K562 (cell line): ENCODE measurements around the gene PSAP. TPM values are rescaled to one million over a fixed set of nuclear protein-coding genes. Genes with fewer than 3 reads are reported as not detected.

Experiments used
- BCL6 ChIP-seq: fragments of 250-450 bp; sonication (Bioruptor Pico); IDR thresholded peaks from 2 replicates; pipeline ENCODE4 v1.4.0; 2020
- CBX3 ChIP-seq, 2 experiments: IDR thresholded peaks; 1 replicate in 1 of 2; 2 replicates in 1 of 2; pipeline ENCODE4 v1.6.1; 2012; ENCODE audit warnings: inconsistent platforms in 2 of 2, low read length in 2 of 2, borderline replicate concordance in 1 of 2, control low read depth in 1 of 2
- CXXC5 ChIP-seq: fragments of 250-450 bp; sonication (Bioruptor Pico); IDR thresholded peaks from 2 replicates; pipeline ENCODE4 v1.8.0; 2022; ENCODE audit warnings: inconsistent platforms, mild to moderate bottlenecking, moderate library complexity
- DPF2 ChIP-seq: fragments of 450-650 bp; IDR thresholded peaks from 2 replicates; pipeline ENCODE4 v1.6.1; 2016
- ELF4 ChIP-seq: fragments of 450-650 bp; formaldehyde crosslinking; IDR thresholded peaks from 2 replicates; pipeline ENCODE4 v1.4.0; 2022; ENCODE audit warnings: missing genetic modification characterization
- HNRNPL ChIP-seq: fragments of 200-400 bp; formaldehyde crosslinking; IDR thresholded peaks from 2 replicates; pipeline ENCODE4 v1.6.1; 2017; ENCODE audit warnings: low read depth, mild to moderate bottlenecking, low read length
- MTF1 ChIP-seq: fragments of 250-450 bp; sonication (Bioruptor Pico); IDR thresholded peaks from 2 replicates; pipeline ENCODE4 v1.9.0; 2021; ENCODE audit warnings: moderate library complexity, mild to moderate bottlenecking, inconsistent platforms, borderline replicate concordance
- NR2C1 ChIP-seq, 2 experiments: fragments of 450-650 bp; IDR thresholded peaks; 2 replicates each; pipeline ENCODE4 v1.6.1; 2017; ENCODE audit warnings: mild to moderate bottlenecking in 2 of 2, antibody characterized with exemption in 1 of 2, inconsistent platforms in 1 of 2, missing compliant biosample characterization in 1 of 2, missing genetic modification characterization in 1 of 2
- OTX1 ChIP-seq: fragments of 450-650 bp; formaldehyde crosslinking; IDR thresholded peaks from 2 replicates; pipeline ENCODE4 v1.4.0; 2022; ENCODE audit warnings: mild to moderate bottlenecking
- PYGO2 ChIP-seq: fragments of 450-650 bp; IDR thresholded peaks from 2 replicates; pipeline ENCODE4 v1.6.1; 2016; ENCODE audit warnings: mild to moderate bottlenecking, missing genetic modification characterization, moderate library complexity, missing compliant biosample characterization
- SRF ChIP-seq, 2 experiments: fragments of 250-450, 450-650 bp in 1 of 2; sonication (Bioruptor Pico) in 1 of 2; sonication (generic) in 1 of 2; formaldehyde crosslinking; IDR thresholded peaks; 2 replicates each; pipeline versions ENCODE4 v1.5.0 to v1.5.1; 2020 to 2022; ENCODE audit warnings: mild to moderate bottlenecking in 1 of 2, missing genetic modification reagents in 1 of 2
- TAF9B ChIP-seq: fragments of 450-650 bp; IDR thresholded peaks from 2 replicates; pipeline ENCODE4 v1.6.1; 2018; ENCODE audit warnings: mild to moderate bottlenecking; ENCODE audit not compliant: partially characterized antibody
- TEAD1 ChIP-seq, 2 experiments: fragments of 450-650 bp in 1 of 2; sonication (generic) in 1 of 2; formaldehyde crosslinking; IDR thresholded peaks; 2 replicates each; pipeline versions ENCODE4 v1.4.0 to v1.8.0; 2020 to 2022; ENCODE audit warnings: mild to moderate bottlenecking in 2 of 2, missing genetic modification reagents in 1 of 2
- ZNF589 ChIP-seq: fragments of 200-800 bp; sonication (Bioruptor generic); IDR thresholded peaks from 2 replicates; pipeline ENCODE4 v1.6.1; 2016; ENCODE audit warnings: low read depth, missing genetic modification characterization, missing compliant biosample characterization
- polyA plus RNA-seq, 8 experiments: library from polyadenylated mRNA; depleted of rRNA in 4 of 8; stranded (reverse) in 5 of 8; unstranded in 3 of 8; fragments of >200 nt; fragmentation: Nextera tagmentation in 2 of 8; fragmentation: Illumina TruSeq in 1 of 8; extraction: Ambion mirVana in 2 of 8; extraction: Trizol in 1 of 8; gene quantifications; 2 replicates each; pipeline versions ENCODE4 v1.2.1 to v1.2.3, GENCODE V29; 2011 to 2014; ENCODE audit warnings: inconsistent platforms in 1 of 8, missing spikeins in 1 of 8
- total RNA-seq, 7 experiments: library from RNA; depleted of rRNA in 6 of 7; stranded (reverse); fragments of >200 nt in 6 of 7; fragmentation: Illumina TruSeq in 2 of 7; extraction: Trizol in 2 of 7; gene quantifications; 2 replicates each; pipeline versions ENCODE4 v1.2.1 to v1.2.3, GENCODE V29; 2011 to 2021; ENCODE audit warnings: low replicate concordance in 1 of 7
- TF ChIP-seq, protein P1 (sequence below): fragments of 450-650 bp; conservative IDR thresholded peaks from 2 replicates; pipeline ENCODE4 v1.6.1; 2016; ENCODE audit warnings: missing genetic modification characterization, low read depth, mild to moderate bottlenecking, missing compliant biosample characterization, moderate library complexity
- TF ChIP-seq, protein P2 (sequence below), 3 experiments: IDR thresholded peaks in 2 of 3; conservative IDR thresholded peaks in 1 of 3; 2 replicates each; pipeline ENCODE4 v1.5.1; 2011 to 2012; ENCODE audit warnings: low read length in 3 of 3, mild to moderate bottlenecking in 3 of 3, control low read depth in 2 of 3, improper control_type of control experiment in 1 of 3, inconsistent platforms in 1 of 3, low read depth in 1 of 3, mixed read lengths in 1 of 3, moderate library complexity in 1 of 3; ENCODE audit not compliant: insufficient read depth in 2 of 3
- TF ChIP-seq, protein P3 (sequence below): fragments of 250-450 bp; sonication (Bioruptor Pico); IDR thresholded peaks from 2 replicates; pipeline ENCODE4 v1.4.0; 2020
- TF ChIP-seq, protein P4 (sequence below): sonication (generic); formaldehyde crosslinking; IDR thresholded peaks from 2 replicates; pipeline ENCODE4 v1.8.0; 2022; ENCODE audit warnings: mild to moderate bottlenecking, missing genetic modification reagents
- TF ChIP-seq, protein P5 (sequence below): sonication (generic); formaldehyde crosslinking; IDR thresholded peaks from 2 replicates; pipeline ENCODE4 v1.8.0; 2022; ENCODE audit warnings: mild to moderate bottlenecking, missing genetic modification reagents

PSAP gene
- total and polyA plus RNA-seq, 9 of the 15 experiments (the other 6 are each of a cell fraction or from before 2014, with no cell fraction given) = 245 to 700 (median 429) TPM

DNA sequence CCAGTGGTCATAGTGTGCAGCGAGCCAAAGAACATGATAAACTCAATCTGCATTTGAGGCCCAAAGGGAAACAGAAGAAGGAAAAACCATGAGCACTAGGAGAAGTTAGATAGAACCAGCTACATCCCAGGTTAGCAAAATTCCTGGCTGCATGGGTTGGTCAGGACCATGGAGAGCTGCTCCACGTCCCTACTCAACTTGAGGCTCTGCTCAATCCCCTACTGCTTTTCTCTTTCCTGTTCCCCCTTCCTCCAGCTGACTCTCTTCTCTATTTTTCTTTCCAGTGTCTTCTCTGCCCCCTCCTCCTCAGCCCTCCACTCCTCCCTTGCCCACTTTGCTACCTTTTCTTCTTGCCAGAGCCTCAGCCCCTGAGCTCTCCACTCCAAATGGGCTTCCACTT is 55.8 kb downstream of the PSAP start (continued):
- TF ChIP-seq, protein P1, sequence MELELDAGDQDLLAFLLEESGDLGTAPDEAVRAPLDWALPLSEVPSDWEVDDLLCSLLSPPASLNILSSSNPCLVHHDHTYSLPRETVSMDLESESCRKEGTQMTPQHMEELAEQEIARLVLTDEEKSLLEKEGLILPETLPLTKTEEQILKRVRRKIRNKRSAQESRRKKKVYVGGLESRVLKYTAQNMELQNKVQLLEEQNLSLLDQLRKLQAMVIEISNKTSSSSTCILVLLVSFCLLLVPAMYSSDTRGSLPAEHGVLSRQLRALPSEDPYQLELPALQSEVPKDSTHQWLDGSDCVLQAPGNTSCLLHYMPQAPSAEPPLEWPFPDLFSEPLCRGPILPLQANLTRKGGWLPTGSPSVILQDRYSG (tag) = peak; percentile 88; the same call in 1 of the 2 replicates
- peak; percentile 35; the same call in 1 of the 2 replicates for TF ChIP-seq ZNF589
- no peak for TF ChIP-seq NR2C1 (IDR thresholded peaks at IDR 0.05)
- TF ChIP-seq NR2C1 (tag; IDR thresholded peaks at IDR 0.05) = peak; percentile 32; the same call in 1 of the 2 replicates
- no peak for TF ChIP-seq MTF1 (CRISPR knock-in tag)
- peak; percentile 43; the same call in 1 of the 2 replicates for TF ChIP-seq BCL6 (CRISPR knock-in tag)
- TF ChIP-seq ELF4 (CRISPR knock-in tag) = peak; percentile 68
- peak; percentile 66; the same call in 1 of the 2 replicates for TF ChIP-seq PYGO2 (tag)
- TF ChIP-seq DPF2 = 0 out of 2 replicates have a peak, but pooled peaks have one; percentile 27
- 0 out of 4 replicates have a peak, but pooled peaks of 1 of the 2 experiments have one; percentile 64 for TF ChIP-seq TEAD1 (CRISPR knock-in tag; IDR thresholded peaks at IDR 0.05)
- TF ChIP-seq SRF (CRISPR knock-in tag; IDR thresholded peaks at IDR 0.05) = peak in 1 of 2 experiments; percentile 62; a peak in 1 of 4 replicates
- 0 out of 2 replicates have a peak, but pooled peaks have one; percentile 61 for TF ChIP-seq OTX1 (CRISPR knock-in tag)
- TF ChIP-seq, protein P2, sequence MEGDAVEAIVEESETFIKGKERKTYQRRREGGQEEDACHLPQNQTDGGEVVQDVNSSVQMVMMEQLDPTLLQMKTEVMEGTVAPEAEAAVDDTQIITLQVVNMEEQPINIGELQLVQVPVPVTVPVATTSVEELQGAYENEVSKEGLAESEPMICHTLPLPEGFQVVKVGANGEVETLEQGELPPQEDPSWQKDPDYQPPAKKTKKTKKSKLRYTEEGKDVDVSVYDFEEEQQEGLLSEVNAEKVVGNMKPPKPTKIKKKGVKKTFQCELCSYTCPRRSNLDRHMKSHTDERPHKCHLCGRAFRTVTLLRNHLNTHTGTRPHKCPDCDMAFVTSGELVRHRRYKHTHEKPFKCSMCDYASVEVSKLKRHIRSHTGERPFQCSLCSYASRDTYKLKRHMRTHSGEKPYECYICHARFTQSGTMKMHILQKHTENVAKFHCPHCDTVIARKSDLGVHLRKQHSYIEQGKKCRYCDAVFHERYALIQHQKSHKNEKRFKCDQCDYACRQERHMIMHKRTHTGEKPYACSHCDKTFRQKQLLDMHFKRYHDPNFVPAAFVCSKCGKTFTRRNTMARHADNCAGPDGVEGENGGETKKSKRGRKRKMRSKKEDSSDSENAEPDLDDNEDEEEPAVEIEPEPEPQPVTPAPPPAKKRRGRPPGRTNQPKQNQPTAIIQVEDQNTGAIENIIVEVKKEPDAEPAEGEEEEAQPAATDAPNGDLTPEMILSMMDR (IDR thresholded peaks at IDR 0.05 in 2 of 3, conservative IDR thresholded peaks at IDR 0.05 in 1 of 3; ENCODE audit: insufficient read depth in 2 of 3, low read depth in 1 of 3, low read length in 3 of 3) = no peak
- TF ChIP-seq CXXC5 (CRISPR knock-in tag) = peak; percentile 77
- TF ChIP-seq, protein P3, sequence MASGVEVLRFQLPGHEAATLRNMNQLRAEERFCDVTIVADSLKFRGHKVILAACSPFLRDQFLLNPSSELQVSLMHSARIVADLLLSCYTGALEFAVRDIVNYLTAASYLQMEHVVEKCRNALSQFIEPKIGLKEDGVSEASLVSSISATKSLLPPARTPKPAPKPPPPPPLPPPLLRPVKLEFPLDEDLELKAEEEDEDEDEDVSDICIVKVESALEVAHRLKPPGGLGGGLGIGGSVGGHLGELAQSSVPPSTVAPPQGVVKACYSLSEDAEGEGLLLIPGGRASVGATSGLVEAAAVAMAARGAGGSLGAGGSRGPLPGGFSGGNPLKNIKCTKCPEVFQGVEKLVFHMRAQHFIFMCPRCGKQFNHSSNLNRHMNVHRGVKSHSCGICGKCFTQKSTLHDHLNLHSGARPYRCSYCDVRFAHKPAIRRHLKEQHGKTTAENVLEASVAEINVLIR = no peak
- no peak for TF ChIP-seq TAF9B
- TF ChIP-seq, protein P4, sequence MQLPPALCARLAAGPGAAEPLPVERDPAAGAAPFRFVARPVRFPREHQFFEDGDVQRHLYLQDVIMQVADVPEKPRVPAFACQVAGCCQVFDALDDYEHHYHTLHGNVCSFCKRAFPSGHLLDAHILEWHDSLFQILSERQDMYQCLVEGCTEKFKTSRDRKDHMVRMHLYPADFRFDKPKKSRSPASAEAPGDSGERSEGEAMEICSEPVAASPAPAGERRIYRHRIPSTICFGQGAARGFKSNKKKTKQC (CRISPR knock-in tag) = peak; percentile 92
- no peak for TF ChIP-seq HNRNPL
- TF ChIP-seq CBX3 (IDR thresholded peaks at IDR 0.05; ENCODE audit: borderline replicate concordance in 1 of 2, low read length in 2 of 2) = peak in 1 of 2 experiments; percentile 72; a peak in 1 of 3 replicates
- TF ChIP-seq, protein P5, sequence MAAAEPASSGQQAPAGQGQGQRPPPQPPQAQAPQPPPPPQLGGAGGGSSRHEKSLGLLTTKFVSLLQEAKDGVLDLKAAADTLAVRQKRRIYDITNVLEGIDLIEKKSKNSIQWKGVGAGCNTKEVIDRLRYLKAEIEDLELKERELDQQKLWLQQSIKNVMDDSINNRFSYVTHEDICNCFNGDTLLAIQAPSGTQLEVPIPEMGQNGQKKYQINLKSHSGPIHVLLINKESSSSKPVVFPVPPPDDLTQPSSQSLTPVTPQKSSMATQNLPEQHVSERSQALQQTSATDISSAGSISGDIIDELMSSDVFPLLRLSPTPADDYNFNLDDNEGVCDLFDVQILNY (CRISPR knock-in tag) = peak; percentile 49; the same call in 1 of the 2 replicates
